GM18858 (cell line): Measurements from ENCODE around the gene SYNPO2.

Source experiments
- ATAC-seq: cut with Tn5 transposase; IDR thresholded peaks from one replicate; pipeline ENCODE4 v1.9.1; 2021; ENCODE audit not compliant: unreplicated experiment

Gene SYNPO2

GRCh38 chr4:118881512-118882146 is 7.0 kb upstream of the SYNPO2 start:
- ATAC-seq: no peak

- no peak for ATAC-seq
Observed at GRCh38 chr4:118883861-118884260, 4.8 kb upstream of the SYNPO2 start.

GRCh38 chr4:118884716-118885115 is 3.9 kb upstream of the SYNPO2 start:
- ATAC-seq: no peak

- ATAC-seq: no peak
Observed at GRCh38 chr4:118889312-118889691, 648 bp downstream of the SYNPO2 start.

GRCh38 chr4:118894034-118894433 is 5.4 kb downstream of the SYNPO2 start:
- no peak for ATAC-seq

GRCh38 chr4:118898221-118898620 is 9.6 kb downstream of the SYNPO2 start:
- ATAC-seq: no peak

GRCh38 chr4:118898684-118899138 is 10.1 kb downstream of the SYNPO2 start:
- ATAC-seq: no peak

- ATAC-seq: no peak
Observed at GRCh38 chr4:118904418-118904817, 15.8 kb downstream of the SYNPO2 start.

GRCh38 chr4:118904935-118905334 is 16.3 kb downstream of the SYNPO2 start:
- no peak for ATAC-seq

GRCh38 chr4:118905566-118905965 is 16.9 kb downstream of the SYNPO2 start:
- ATAC-seq: no peak

GRCh38 chr4:118909173-118909956 is 20.7 kb downstream of the SYNPO2 start:
- no peak for ATAC-seq

GRCh38 chr4:118910221-118910620 is 21.6 kb downstream of the SYNPO2 start:
- ATAC-seq: no peak

GRCh38 chr4:118911238-118911703 is 22.6 kb downstream of the SYNPO2 start:
- no peak for ATAC-seq

GRCh38 chr4:118915468-118915867 is 26.8 kb downstream of the SYNPO2 start:
- no peak for ATAC-seq

GRCh38 chr4:118916691-118917289 is 28.1 kb downstream of the SYNPO2 start:
- ATAC-seq: no peak

GRCh38 chr4:118917582-118917981 is 28.9 kb downstream of the SYNPO2 start:
- ATAC-seq: no peak

- no peak for ATAC-seq
Observed at GRCh38 chr4:118918388-118918787, 29.7 kb downstream of the SYNPO2 start.

- no peak for ATAC-seq
Observed at GRCh38 chr4:118920247-118920646, 31.6 kb downstream of the SYNPO2 start.

- no peak for ATAC-seq
Observed at GRCh38 chr4:118921786-118922185, 33.1 kb downstream of the SYNPO2 start.

- no peak for ATAC-seq
Observed at GRCh38 chr4:118923891-118924290, 35.2 kb downstream of the SYNPO2 start.

- ATAC-seq: no peak
Observed at GRCh38 chr4:118927974-118928373, 39.3 kb downstream of the SYNPO2 start.

GRCh38 chr4:118930255-118930654 is 41.6 kb downstream of the SYNPO2 start:
- ATAC-seq: no peak
